Measurements from ENCODE around the gene ADGRG6.

Gene ADGRG6

GRCh38 chr6:142455957-142456589 is 154.3 kb downstream of the ADGRG6 start:
- Histone ChIP-seq H3K9ac (ENCODE audit: insufficient read length, low read depth) (no peak overlapping the region), H3K4me1 (ENCODE audit: insufficient read depth, insufficient read length) (no peaks in the 10 kb centered on the region), H3K9me3 (ENCODE audit: insufficient read depth, low read length) (no peaks in the 10 kb centered on the region), H3K36me3 (ENCODE audit: insufficient read depth, insufficient read length, low read length) (no peaks in the 10 kb centered on the region), H3K4me3 (ENCODE audit: insufficient read length, low read depth) (no peak overlapping the region), H3K27me3 (ENCODE audit: insufficient read depth, insufficient read length) (no peaks in the 10 kb centered on the region)
- DNase-seq (ENCODE audit: low read depth, low spot score) = no peak
- TF ChIP-seq ZNF274 (IDR thresholded peaks at IDR 0.05; ENCODE audit: low read depth, low read length) (no peak), SUZ12 (IDR thresholded peaks at IDR 0.05; ENCODE audit: extremely low read depth, insufficient read depth, insufficient read length) (no peak), YY1 (IDR thresholded peaks at IDR 0.05; ENCODE audit: insufficient read depth, insufficient read length) (no peak)

- no peaks in the 10 kb centered on the region for H3K4me1 ChIP-seq (ENCODE audit: insufficient read depth, insufficient read length)
- DNase-seq (ENCODE audit: low read depth, low spot score) = no peak
- no peaks in the 10 kb centered on the region for H3K36me3 ChIP-seq (ENCODE audit: insufficient read depth, insufficient read length, low read length)
- TF ChIP-seq SUZ12 (IDR thresholded peaks at IDR 0.05; ENCODE audit: extremely low read depth, insufficient read depth, insufficient read length) (no peak), ZNF274 (IDR thresholded peaks at IDR 0.05; ENCODE audit: low read depth, low read length) (no peak), YY1 (IDR thresholded peaks at IDR 0.05; ENCODE audit: insufficient read depth, insufficient read length) (no peak)
- no peaks in the 10 kb centered on the region for H3K27me3 ChIP-seq (ENCODE audit: insufficient read depth, insufficient read length)
- peaks cover 16% of the 10 kb centered on the region for H3K9me3 ChIP-seq (ENCODE audit: insufficient read depth, low read length)
- no peak overlapping the region for H3K9ac ChIP-seq (ENCODE audit: insufficient read length, low read depth)
- no peak overlapping the region for H3K4me3 ChIP-seq (ENCODE audit: insufficient read length, low read depth)
These were observed 156.0 kb downstream of the ADGRG6 start for GRCh38 chr6:142457638-142458406.

- DNase-seq (ENCODE audit: low read depth, low spot score) = no peak
- Histone ChIP-seq H3K4me3 (ENCODE audit: insufficient read length, low read depth) (no peak overlapping the region), H3K9me3 (ENCODE audit: insufficient read depth, low read length) (peaks cover 17% of the 10 kb centered on the region), H3K36me3 (ENCODE audit: insufficient read depth, insufficient read length, low read length) (no peaks in the 10 kb centered on the region), H3K27me3 (ENCODE audit: insufficient read depth, insufficient read length) (no peaks in the 10 kb centered on the region), H3K9ac (ENCODE audit: insufficient read length, low read depth) (no peak overlapping the region), H3K4me1 (ENCODE audit: insufficient read depth, insufficient read length) (no peaks in the 10 kb centered on the region)
- TF ChIP-seq SUZ12 (IDR thresholded peaks at IDR 0.05; ENCODE audit: extremely low read depth, insufficient read depth, insufficient read length) = no peak
- no peak for TF ChIP-seq ZNF274 (IDR thresholded peaks at IDR 0.05; ENCODE audit: low read depth, low read length)
These were observed 157.0 kb downstream of the ADGRG6 start for GRCh38 chr6:142458836-142459235.

- Histone ChIP-seq H3K36me3 (ENCODE audit: insufficient read depth, insufficient read length, low read length) (no peaks in the 10 kb centered on the region), H3K9ac (ENCODE audit: insufficient read length, low read depth) (no peak overlapping the region), H3K27me3 (ENCODE audit: insufficient read depth, insufficient read length) (no peaks in the 10 kb centered on the region), H3K4me3 (ENCODE audit: insufficient read length, low read depth) (no peak overlapping the region), H3K4me1 (ENCODE audit: insufficient read depth, insufficient read length) (no peaks in the 10 kb centered on the region), H3K9me3 (ENCODE audit: insufficient read depth, low read length) (peaks cover 17% of the 10 kb centered on the region)
- no peak for DNase-seq (ENCODE audit: low read depth, low spot score)
- TF ChIP-seq ZNF274 (IDR thresholded peaks at IDR 0.05; ENCODE audit: low read depth, low read length) (no peak), YY1 (IDR thresholded peaks at IDR 0.05; ENCODE audit: insufficient read depth, insufficient read length) (no peak), SUZ12 (IDR thresholded peaks at IDR 0.05; ENCODE audit: extremely low read depth, insufficient read depth, insufficient read length) (no peak)
These were observed 157.5 kb downstream of the ADGRG6 start for GRCh38 chr6:142459271-142459670.

GRCh38 chr6:142462260-142462659 is 160.5 kb downstream of the ADGRG6 start:
- no peak overlapping the region for H3K4me3 ChIP-seq (ENCODE audit: insufficient read length, low read depth)
- H3K36me3 ChIP-seq (ENCODE audit: insufficient read depth, insufficient read length, low read length) = no peaks in the 10 kb centered on the region
- no peak for DNase-seq (ENCODE audit: low read depth, low spot score)
- TF ChIP-seq YY1 (IDR thresholded peaks at IDR 0.05; ENCODE audit: insufficient read depth, insufficient read length) (no peak), SUZ12 (IDR thresholded peaks at IDR 0.05; ENCODE audit: extremely low read depth, insufficient read depth, insufficient read length) (no peak), ZNF274 (IDR thresholded peaks at IDR 0.05; ENCODE audit: low read depth, low read length) (no peak)
- H3K9ac ChIP-seq (ENCODE audit: insufficient read length, low read depth) = no peak overlapping the region
- no peaks in the 10 kb centered on the region for H3K4me1 ChIP-seq (ENCODE audit: insufficient read depth, insufficient read length)
- no peaks in the 10 kb centered on the region for H3K27me3 ChIP-seq (ENCODE audit: insufficient read depth, insufficient read length)
- peaks cover 17% of the 10 kb centered on the region for H3K9me3 ChIP-seq (ENCODE audit: insufficient read depth, low read length)

GRCh38 chr6:142463988-142464387 is 162.2 kb downstream of the ADGRG6 start:
- H3K27me3 ChIP-seq (ENCODE audit: insufficient read depth, insufficient read length) = no peaks in the 10 kb centered on the region
- H3K9ac ChIP-seq (ENCODE audit: insufficient read length, low read depth) = no peak overlapping the region
- no peak for DNase-seq (ENCODE audit: low read depth, low spot score)
- no peaks in the 10 kb centered on the region for H3K4me1 ChIP-seq (ENCODE audit: insufficient read depth, insufficient read length)
- H3K36me3 ChIP-seq (ENCODE audit: insufficient read depth, insufficient read length, low read length) = no peaks in the 10 kb centered on the region
- H3K4me3 ChIP-seq (ENCODE audit: insufficient read length, low read depth) = no peak overlapping the region
- peaks cover 17% of the 10 kb centered on the region for H3K9me3 ChIP-seq (ENCODE audit: insufficient read depth, low read length)
- TF ChIP-seq ZNF274 (IDR thresholded peaks at IDR 0.05; ENCODE audit: low read depth, low read length) (no peak), SUZ12 (IDR thresholded peaks at IDR 0.05; ENCODE audit: extremely low read depth, insufficient read depth, insufficient read length) (no peak), YY1 (IDR thresholded peaks at IDR 0.05; ENCODE audit: insufficient read depth, insufficient read length) (no peak)

GRCh38 chr6:142469220-142469619 is 167.4 kb downstream of the ADGRG6 start:
- no peak overlapping the region for H3K9ac ChIP-seq (ENCODE audit: insufficient read length, low read depth)
- no peaks in the 10 kb centered on the region for H3K9me3 ChIP-seq (ENCODE audit: insufficient read depth, low read length)
- H3K36me3 ChIP-seq (ENCODE audit: insufficient read depth, insufficient read length, low read length) = no peaks in the 10 kb centered on the region
- TF ChIP-seq SUZ12 (IDR thresholded peaks at IDR 0.05; ENCODE audit: extremely low read depth, insufficient read depth, insufficient read length) (no peak), ZNF274 (IDR thresholded peaks at IDR 0.05; ENCODE audit: low read depth, low read length) (no peak), YY1 (IDR thresholded peaks at IDR 0.05; ENCODE audit: insufficient read depth, insufficient read length) (no peak)
- no peaks in the 10 kb centered on the region for H3K4me1 ChIP-seq (ENCODE audit: insufficient read depth, insufficient read length)
- DNase-seq (ENCODE audit: low read depth, low spot score) = no peak
- no peaks in the 10 kb centered on the region for H3K27me3 ChIP-seq (ENCODE audit: insufficient read depth, insufficient read length)
- no peak overlapping the region for H3K4me3 ChIP-seq (ENCODE audit: insufficient read length, low read depth)

Data from NT2/D1 (cell line).